GM08714 (cell line): ENCODE measurements around the gene RAPGEF6.

Experiments
- H3K4me3 ChIP-seq: fragments of 200-500 bp; sonication (Bioruptor generic); 2 replicates; pipeline ENCODE4 v1.5.1; 2014; ENCODE audit warnings: mild to moderate bottlenecking, low read length, inconsistent platforms
- ZNF274 ChIP-seq: IDR thresholded peaks from 2 replicates; pipeline ENCODE4 v1.6.1; 2012; ENCODE audit warnings: mild to moderate bottlenecking, low read depth, low read length

RAPGEF6 gene

DNA sequence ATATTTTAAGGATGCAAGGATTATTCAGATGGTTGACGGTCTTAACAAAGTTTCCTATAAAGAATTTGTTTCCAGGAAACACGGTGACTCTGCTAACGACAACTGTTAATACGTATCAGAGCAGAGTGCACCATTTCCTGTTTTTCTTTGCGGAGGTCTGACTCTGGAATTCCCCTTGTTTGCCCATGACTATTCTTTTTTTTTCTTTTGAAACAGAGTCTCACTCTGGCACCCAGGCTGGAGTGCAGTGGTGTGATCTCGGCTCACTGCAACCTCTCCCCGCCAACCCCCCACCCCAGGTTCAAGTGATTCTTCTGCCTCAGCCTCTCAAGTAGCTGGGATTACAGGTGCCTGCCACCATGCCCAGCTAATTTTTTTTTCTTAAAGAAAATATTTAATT is 255.3 kb downstream of the RAPGEF6 start:
- peak overlapping the region; percentile 24; the same call in 1 of the 2 replicates for H3K4me3 ChIP-seq

DNA sequence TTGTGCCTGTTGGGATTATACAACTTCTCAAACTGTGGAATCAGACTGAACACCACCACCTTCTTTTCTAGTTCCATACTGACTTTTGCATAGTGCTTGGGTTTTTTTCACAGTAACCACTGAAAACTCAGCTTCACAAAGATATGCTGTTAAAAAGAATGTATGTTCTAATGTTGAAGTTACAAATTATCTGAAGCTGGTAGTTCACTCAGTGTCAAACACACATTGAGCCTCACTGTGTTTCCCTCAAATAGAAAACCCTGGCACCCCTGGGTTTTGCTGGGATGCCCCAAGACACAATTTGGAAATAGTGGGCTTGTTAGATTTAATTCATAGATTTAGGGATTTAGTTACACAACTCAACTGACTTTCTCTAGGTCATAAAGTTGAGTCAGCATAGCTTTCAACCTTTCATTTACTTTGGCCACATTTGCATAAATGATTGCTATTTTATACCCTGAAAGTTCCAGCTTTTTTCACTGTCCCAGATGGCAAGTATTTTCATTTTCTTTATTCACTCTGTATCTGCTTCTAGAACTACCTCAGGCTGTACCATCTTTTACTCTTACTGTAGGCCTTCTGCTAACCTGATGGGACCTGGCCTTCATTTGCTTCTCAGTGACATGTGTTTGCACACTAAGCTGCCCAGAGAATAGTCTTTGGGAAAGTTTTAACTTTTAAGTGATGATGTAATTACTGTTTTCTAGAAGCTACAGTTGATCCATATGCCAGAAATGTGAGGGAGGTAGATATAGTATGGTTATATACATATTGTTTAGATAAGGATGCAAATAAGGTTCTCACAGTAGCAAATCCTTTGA is 256.1 kb downstream of the RAPGEF6 start:
- H3K4me3 ChIP-seq, result no peak overlapping the region
- TF ChIP-seq ZNF274, result no peak

More for the DNA sequence above, 255.3 kb downstream of the RAPGEF6 start:
- no peak for TF ChIP-seq ZNF274

DNA sequence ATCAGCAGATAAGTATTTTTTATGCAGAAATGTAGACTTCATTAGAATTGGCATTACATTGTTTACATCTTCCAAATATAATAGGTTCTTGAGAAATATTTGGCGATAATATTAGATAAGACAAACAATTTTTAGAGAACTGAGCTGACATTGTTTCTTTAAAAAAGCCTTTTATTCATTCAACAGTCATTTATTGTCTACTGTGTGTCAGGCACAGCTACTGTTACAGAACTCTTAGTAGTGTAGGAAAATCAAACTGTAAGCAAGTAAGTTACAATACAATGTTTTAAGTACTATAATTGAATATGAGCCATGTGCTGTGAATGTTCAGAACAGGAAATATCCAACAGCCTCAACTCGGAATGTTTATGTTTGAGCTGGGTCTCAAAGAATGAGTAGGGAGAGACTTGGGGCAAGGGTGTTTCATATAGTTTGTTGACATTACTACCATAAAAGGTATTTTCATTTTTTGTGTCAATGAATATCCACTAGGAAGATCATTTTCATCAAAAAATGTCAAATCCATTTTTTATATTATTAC is 257.2 kb downstream of the RAPGEF6 start:
- no peak for TF ChIP-seq ZNF274
- no peak overlapping the region for H3K4me3 ChIP-seq

DNA sequence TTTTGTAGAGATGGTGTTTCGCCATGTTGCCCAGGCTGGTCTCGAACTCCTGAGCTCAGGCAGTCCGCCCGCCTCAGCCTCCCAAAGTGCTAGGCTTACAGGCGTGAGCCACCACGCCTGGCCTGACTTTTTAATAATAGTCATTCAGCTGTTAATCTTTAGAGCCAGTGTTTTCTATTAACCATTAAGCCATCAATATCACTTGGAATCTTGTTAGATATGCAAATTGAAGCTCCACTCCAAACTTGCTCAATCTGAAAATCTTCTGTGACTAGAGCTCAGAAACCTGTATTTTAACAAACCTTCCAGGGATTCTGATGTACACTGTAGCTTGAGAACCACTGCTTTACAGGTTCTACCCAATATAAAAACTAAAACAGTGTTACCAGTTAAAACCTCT is 257.7 kb downstream of the RAPGEF6 start:
- no peak overlapping the region for H3K4me3 ChIP-seq
- no peak for TF ChIP-seq ZNF274

DNA sequence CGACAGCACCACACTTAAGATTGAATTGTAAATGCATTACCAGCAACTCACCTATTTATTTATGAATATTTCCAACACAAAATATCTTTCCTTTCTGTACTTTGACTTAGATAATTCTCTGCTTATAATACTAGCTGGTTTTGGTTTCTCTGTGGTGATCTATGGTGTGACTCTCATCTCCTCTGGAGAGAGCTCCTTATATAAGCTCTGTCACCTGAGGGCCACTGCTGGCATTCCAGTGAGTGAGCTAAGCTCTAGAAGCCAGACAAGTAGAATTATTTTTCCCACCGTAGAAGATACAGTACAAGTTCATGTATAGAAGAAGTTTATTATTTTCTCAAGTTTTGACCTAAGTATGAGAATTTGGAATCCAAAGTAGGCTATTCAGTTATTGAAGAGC is 259.7 kb downstream of the RAPGEF6 start:
- H3K4me3 ChIP-seq, result peak overlapping the region; percentile 33; the same call in 1 of the 2 replicates

More for the DNA sequence above, 259.7 kb downstream of the RAPGEF6 start:
- no peak for TF ChIP-seq ZNF274
